Kidney epithelial cell (primary cell): ENCODE measurements around the gene RFX3. TPM values are rescaled to one million over a fixed set of nuclear protein-coding genes. Genes with fewer than 3 reads are reported as not detected.
A peak's percentile ranks its signal among the peaks of the same experiment; 100 is the strongest.

Source experiments
- DNase-seq: peaks from one replicate; pipeline ENCODE4 v3.0.0-alpha.2; 2010; ENCODE audit warnings: low read depth
- H3K27me3 ChIP-seq: 2 replicates; pipeline ENCODE4 v1.6.0; 2011; ENCODE audit warnings: low read length; ENCODE audit not compliant: control insufficient read depth, insufficient read depth
- H3K36me3 ChIP-seq: 2 replicates; pipeline ENCODE4 v1.5.1; 2011; ENCODE audit warnings: low read length; ENCODE audit not compliant: control insufficient read depth, insufficient read depth
- H3K4me3 ChIP-seq: 2 replicates; pipeline ENCODE4 v1.5.1; 2011; ENCODE audit warnings: low read depth, mild to moderate bottlenecking, control low read depth, low read length
- CTCF ChIP-seq: IDR thresholded peaks from 2 replicates; pipeline ENCODE4 v1.5.1; 2011; ENCODE audit warnings: mild to moderate bottlenecking, moderate library complexity, low read length, control low read depth, inconsistent platforms; ENCODE audit not compliant: insufficient read depth, poor library complexity, severe bottlenecking
- total RNA-seq: library from RNA; depleted of rRNA; stranded (reverse); fragments of >200 nt; gene quantifications from 2 replicates; pipeline ENCODE4 v1.2.3, GENCODE V29; 2015

The RFX3 gene
- total RNA-seq, 1 donor from 2014 or later: 5.6 TPM

- H3K27me3 ChIP-seq: no peaks in the 10 kb centered on the region
- DNase-seq: peak; percentile 12
- no peaks in the 10 kb centered on the region for H3K36me3 ChIP-seq
Observed at GRCh38 chr9:3337515-3338225, 188.1 kb downstream of the RFX3 start.

DNA sequence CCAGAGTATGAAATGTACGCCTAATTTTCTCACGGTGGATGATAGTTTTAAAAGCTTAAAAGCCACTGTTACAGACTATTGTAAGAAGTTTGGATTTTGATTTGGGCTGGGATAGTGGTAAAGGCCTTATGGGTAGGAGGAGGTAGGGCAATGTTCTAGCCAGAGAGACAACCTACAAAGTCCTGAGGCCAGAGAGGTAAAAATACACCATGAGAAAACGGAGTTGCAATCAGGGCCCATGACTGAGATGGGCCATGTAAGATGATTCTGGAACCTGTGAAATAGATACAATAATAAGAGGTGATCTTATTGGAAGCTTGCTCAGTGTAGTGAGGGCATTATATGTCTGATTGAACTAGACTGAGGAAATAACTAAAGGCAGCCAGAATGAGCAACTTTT lies 188.8 kb downstream of the RFX3 start:
- no peaks in the 10 kb centered on the region for H3K36me3 ChIP-seq
- no peak for DNase-seq
- H3K27me3 ChIP-seq: no peaks in the 10 kb centered on the region
- no peak for TF ChIP-seq CTCF
- H3K4me3 ChIP-seq: no peak overlapping the region

More at GRCh38 chr9:3337515-3338225, 188.1 kb downstream of the RFX3 start:
- H3K4me3 ChIP-seq: no peak overlapping the region
- no peak for TF ChIP-seq CTCF

DNA sequence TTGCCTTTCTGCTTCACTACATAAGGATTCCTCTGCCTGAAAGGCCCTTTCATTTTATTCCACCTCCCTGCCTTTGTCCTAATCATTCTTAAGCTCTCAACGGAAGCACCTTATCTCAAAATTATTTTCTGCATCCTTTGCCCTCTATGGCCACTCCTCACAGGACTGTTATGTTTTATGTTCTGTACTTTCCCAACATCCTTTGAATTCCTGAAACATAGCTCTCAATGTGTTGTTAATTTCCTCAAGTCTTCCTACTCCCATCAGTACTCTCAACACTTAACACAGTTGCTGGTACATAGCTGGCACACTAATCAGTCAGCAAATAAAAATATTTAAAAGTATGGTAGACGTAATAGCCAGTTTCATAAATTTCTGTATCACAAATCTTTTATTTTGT lies 193.0 kb downstream of the RFX3 start:
- no peak for TF ChIP-seq CTCF
- Histone ChIP-seq H3K27me3 (no peaks in the 10 kb centered on the region), H3K4me3 (no peak overlapping the region), H3K36me3 (no peaks in the 10 kb centered on the region)
- DNase-seq: no peak

DNA sequence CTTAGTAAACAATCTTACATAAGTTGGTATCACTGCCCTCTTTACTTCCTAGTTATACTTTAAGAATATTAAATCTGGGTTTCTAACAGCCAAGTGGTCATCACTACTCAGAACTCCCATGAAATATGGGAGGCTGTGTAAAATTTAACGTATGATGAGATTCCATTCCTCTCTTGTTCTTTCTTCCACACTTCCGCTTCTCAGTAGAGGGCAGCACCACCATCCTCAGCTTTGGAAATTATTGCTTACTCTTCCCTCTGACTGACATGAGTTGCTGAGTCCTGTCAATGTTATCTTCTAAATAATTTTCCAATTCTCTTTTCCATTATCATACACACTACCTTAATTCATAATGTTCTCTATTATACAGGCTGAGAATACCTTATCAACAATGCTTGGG lies 194.0 kb downstream of the RFX3 start:
- no peaks in the 10 kb centered on the region for H3K36me3 ChIP-seq
- DNase-seq: no peak
- no peaks in the 10 kb centered on the region for H3K27me3 ChIP-seq
- no peak overlapping the region for H3K4me3 ChIP-seq
- TF ChIP-seq CTCF: peak; percentile 41

DNA sequence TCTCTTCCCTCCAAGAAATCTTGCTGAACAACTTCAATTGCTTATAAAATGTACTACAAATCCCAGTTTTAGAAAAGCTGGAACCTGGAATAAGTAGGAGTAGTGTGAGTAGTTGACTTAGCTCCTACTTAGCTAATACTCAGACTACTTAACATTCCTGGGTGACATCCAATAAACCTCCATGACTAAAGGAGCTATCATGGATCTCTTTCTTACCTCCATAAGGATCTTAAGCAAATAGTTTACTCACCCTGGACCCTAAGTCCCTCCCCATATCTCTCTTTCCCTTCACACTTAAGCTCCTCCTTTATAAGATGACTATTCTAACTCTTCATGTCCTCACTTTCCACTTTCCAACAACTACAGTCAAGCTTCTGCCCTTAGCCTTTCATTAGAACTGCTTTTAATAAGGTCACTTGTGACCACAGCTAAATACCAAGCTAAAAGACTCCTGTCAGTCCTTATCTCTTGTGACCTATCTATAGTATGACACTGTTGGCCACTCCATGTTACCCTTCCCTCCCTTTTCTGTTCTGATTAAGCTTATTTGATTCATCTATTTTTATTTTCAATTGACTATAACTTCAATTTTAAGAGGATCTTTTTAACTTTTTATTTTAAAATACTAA lies 194.9 kb downstream of the RFX3 start:
- Histone ChIP-seq H3K27me3 (no peaks in the 10 kb centered on the region), H3K36me3 (no peaks in the 10 kb centered on the region), H3K4me3 (no peak overlapping the region)
- TF ChIP-seq CTCF: no peak
- peak; percentile 1 for DNase-seq
